Adipocyte (in vitro differentiated cells): Measurements from ENCODE around the gene HTR7.
A peak's percentile ranks its signal among the peaks of the same experiment; 100 is the strongest.
"Not testable (repeated sequence)": the region's sequence is repeated elsewhere in the genome, so short reads cannot be mapped to it uniquely, and the experiment has no call there.

Source experiments
- DNase-seq: peaks from one replicate; pipeline ENCODE4 v3.0.0-alpha.2; 2015; ENCODE audit warnings: low read depth
- H3K27me3 ChIP-seq: replicated peaks from 2 replicates; pipeline ENCODE4 v1.7.0; 2013; ENCODE audit warnings: mild to moderate bottlenecking, low read length, moderate library complexity; ENCODE audit not compliant: control insufficient read depth, insufficient read depth
- H3K36me3 ChIP-seq: 2 replicates; pipeline ENCODE4 v1.7.0; 2013; ENCODE audit warnings: low read length, mild to moderate bottlenecking, moderate library complexity; ENCODE audit not compliant: control insufficient read depth, insufficient read depth, severe bottlenecking
- H3K4me1 ChIP-seq: 2 replicates; pipeline ENCODE4 v1.7.0; 2013; ENCODE audit warnings: mild to moderate bottlenecking, low read length, moderate library complexity; ENCODE audit not compliant: control insufficient read depth, insufficient read depth
- H3K4me3 ChIP-seq: 2 replicates; pipeline ENCODE4 v1.7.0; 2013; ENCODE audit warnings: mild to moderate bottlenecking, low read length, moderate library complexity
- H3K9ac ChIP-seq: 2 replicates; pipeline ENCODE4 v1.7.0; 2013; ENCODE audit warnings: mild to moderate bottlenecking, low read length, moderate library complexity
- H3K9me3 ChIP-seq: 2 replicates; pipeline ENCODE4 v1.7.0; 2013; ENCODE audit warnings: mild to moderate bottlenecking, low read length, moderate library complexity; ENCODE audit not compliant: control insufficient read depth

The HTR7 gene

DNA sequence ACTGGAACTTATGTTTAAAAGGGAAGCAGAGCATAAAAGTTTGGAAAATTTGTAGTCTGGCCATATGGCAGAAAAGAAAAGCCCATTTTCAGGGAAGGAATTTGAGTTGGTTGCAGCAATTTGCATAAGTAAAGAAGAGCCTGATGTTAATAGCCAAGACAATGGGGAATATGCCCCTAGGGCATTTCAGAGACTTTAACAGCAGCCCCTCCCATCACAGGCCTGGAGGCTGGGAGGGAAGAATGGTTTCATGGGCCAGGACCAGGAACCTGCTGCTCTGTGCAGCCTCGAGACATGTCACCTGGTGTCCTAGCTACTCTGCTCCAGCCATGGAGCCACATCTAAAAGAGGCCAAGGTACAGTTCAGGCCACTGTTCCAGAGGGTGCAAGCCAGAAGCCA, 35.3 kb downstream of the HTR7 start:
- Histone ChIP-seq H3K4me3 (no peak overlapping the region), H3K27me3 (no peaks in the 10 kb centered on the region), H3K9ac (no peak overlapping the region), H3K9me3 (peaks cover 12% of the 10 kb centered on the region), H3K4me1 (no peaks in the 10 kb centered on the region), H3K36me3 (no peaks in the 10 kb centered on the region)
- no peak for DNase-seq

DNA sequence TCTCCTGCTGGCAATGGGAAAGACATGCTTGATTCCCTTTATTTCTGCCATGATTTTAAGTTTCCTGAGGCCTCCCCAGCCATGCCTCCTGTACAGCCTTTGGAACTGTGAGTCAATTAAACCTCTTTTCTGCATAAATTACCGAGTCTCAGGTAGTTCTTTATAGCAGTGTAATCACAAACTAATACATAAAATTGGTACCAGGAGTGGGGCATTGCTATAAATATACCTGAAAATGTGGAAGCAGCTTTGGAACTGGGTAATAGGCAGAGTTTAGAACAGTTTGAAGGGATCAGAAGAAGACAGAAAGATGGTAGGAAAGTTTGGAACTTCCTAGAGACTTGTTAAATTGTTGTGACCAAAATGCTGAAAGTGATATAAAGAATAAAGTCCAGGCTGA, 36.0 kb downstream of the HTR7 start:
- not testable (repeated sequence) for H3K4me3 ChIP-seq, DNase-seq, H3K9ac ChIP-seq

DNA sequence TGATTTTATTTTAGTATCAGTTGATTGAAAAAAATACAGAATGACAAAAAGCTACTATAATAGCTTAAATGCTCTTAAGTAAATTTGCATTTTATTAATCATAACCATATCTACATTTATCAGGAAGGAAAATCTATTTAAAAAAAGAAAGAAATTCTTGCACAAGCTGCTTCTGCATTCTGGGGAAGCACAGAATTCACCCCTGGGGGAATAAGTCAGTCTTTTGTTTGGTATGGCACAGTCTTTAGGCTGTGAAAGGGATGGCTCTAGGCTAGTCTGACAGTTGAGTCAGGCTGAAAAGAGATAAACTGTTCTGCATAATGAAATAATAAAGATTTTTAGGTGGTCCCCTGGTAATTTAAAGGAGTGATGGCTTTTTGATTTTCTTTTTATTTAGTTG, 37.9 kb downstream of the HTR7 start:
- peak; percentile 7 for DNase-seq
- Histone ChIP-seq H3K9ac (no peak overlapping the region), H3K9me3 (peaks cover 12% of the 10 kb centered on the region), H3K27me3 (no peaks in the 10 kb centered on the region), H3K4me1 (no peaks in the 10 kb centered on the region), H3K4me3 (no peak overlapping the region), H3K36me3 (no peaks in the 10 kb centered on the region)

More for the DNA sequence above, 36.0 kb downstream of the HTR7 start:
- H3K9me3 ChIP-seq, result peaks cover 12% of the 10 kb centered on the region
- not testable (repeated sequence) for H3K27me3 ChIP-seq, H3K4me1 ChIP-seq, H3K36me3 ChIP-seq

DNA sequence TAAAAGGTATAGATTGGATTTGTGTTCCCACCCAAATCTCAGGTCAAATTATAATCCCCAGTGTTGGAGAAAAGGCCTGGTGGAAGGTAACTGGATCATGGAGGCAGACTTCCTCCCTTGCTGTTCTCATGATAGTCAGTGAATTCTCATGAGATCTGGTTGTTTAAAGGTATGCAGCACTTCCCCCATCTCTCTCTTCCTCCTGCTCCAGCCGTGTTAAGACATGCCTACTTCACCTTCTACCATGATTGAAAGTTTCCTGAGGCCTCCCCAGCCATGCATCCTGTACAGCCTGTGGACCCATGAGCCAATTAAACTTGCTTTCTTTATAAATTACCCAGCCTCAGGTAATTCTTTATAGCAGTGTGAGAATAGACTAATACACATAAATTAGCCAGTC, 39.1 kb downstream of the HTR7 start:
- Histone ChIP-seq H3K4me1 (no peaks in the 10 kb centered on the region), H3K27me3 (no peaks in the 10 kb centered on the region), H3K9me3 (peaks cover 12% of the 10 kb centered on the region), H3K4me3 (no peak overlapping the region), H3K9ac (no peak overlapping the region), H3K36me3 (no peaks in the 10 kb centered on the region)
- no peak for DNase-seq

DNA sequence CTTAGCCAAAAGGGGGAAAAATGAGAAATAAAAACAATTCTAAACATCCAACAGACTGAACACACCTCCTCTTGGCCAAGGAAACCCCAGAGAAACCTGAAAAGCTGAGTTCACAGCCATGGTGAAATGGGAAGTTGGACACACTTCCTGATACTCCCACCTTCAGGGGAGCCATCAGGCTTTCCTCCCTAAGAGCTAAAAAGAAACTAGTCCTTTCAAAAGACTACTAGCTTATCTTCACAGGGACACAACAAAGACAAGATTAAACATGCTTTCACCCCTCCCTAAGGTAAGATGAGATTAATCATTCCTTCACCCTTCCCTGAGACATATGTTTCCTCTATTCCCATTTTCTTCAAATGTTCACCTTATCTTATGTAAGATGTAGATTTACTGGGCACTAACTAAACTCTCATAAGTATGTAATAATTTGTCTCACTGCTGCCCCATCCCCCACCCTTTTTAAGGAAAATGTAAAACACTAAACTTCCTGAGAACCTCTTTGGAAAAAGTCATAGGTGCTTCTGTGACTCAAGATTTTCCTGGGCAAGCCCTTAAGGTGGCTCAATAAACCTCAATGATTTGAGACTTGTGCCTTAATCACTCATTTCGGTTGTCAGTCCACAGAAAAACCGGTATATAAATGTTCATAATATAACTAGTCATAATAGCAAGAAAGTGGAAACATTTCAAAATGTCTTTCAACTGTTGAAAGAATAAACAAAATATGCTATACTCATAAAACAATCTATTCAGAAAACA, 40.5 kb downstream of the HTR7 start:
- no peak overlapping the region for H3K4me3 ChIP-seq
- no peaks in the 10 kb centered on the region for H3K36me3 ChIP-seq
- no peak overlapping the region for H3K9ac ChIP-seq
- DNase-seq, result no peak
- H3K27me3 ChIP-seq, result no peaks in the 10 kb centered on the region
- peaks cover 6% of the 10 kb centered on the region for H3K9me3 ChIP-seq
- H3K4me1 ChIP-seq, result no peaks in the 10 kb centered on the region

DNA sequence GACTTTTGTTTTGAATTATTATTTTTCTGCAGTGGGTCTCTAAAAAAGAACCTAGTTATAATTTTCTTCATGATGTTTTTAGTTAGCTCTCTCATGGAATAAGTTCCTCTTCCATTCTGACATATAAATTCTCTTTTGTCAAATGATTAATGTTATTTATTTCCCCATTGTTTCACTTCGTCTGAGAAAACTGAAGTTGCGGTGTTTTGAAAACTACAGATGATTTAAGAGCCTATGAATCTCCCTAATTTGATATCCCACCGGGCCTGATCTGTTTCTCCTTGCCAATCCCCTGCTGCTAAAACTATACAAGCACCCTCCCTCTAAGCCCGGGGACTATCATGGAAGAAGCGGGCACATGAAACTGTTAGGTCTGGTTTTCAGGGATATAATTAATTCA, 41.4 kb downstream of the HTR7 start:
- H3K9ac ChIP-seq, result no peak overlapping the region
- no peaks in the 10 kb centered on the region for H3K9me3 ChIP-seq
- no peak for DNase-seq
- H3K36me3 ChIP-seq, result no peaks in the 10 kb centered on the region
- H3K27me3 ChIP-seq, result no peaks in the 10 kb centered on the region
- H3K4me1 ChIP-seq, result no peaks in the 10 kb centered on the region
- H3K4me3 ChIP-seq, result no peak overlapping the region

DNA sequence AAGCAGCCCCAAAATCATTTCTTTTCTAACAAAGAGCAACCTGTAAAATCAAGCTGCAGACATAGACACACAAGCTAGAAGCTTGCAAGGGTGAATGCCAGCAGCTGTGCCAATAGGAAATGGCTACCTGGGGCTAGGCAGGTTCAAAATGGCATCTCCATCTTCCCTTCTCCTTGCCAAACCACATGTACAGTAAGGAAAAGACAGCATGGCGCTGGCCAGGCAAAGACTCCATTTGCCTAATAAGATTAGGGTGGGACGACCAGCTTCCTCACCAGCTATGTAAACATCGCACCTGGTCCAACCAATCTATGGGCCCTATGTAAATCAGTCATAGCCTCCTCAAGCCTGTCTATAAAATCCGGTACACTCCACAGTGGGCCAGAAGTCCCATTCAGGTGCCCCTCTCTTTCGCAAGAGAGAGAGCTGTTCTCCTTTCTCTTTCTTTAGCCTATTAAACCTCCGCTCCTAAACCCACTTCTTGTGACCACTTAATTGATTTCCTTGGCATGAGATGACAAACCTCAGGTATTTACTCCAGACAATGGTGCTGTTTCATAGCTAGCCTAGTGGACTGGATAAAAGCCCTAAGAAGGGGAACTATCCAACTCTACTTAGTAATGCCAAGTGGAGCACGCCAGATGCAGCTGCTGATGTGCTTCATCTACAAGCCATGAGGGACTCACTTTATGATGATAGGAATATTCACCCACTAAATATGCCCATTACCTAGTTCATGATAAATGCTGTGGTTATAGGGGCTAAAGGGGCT, 44.1 kb downstream of the HTR7 start:
- Histone ChIP-seq H3K36me3 (no peaks in the 10 kb centered on the region), H3K9ac (no peak overlapping the region), H3K4me1 (no peaks in the 10 kb centered on the region)

DNA sequence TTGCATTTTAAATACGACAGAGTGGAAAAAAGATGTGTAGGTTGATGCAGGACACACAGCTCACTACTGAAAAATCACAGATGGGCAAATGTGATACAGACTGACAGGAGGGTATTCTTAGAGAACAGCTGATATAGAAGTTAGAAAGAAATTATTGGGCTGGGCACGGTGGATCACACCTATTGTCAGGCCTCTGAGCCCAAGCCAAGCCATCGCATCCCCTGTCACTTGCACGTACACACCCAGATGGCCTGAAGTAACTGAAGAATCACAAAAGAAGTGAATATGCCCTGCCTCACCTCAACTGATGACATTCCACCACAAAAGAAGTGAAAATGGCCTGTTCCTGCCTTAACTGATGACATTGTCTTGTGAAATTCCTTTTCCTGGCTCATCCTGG, 50.7 kb downstream of the HTR7 start:
- not testable (repeated sequence) for H3K4me1 ChIP-seq, H3K4me3 ChIP-seq, DNase-seq, H3K9ac ChIP-seq, H3K36me3 ChIP-seq, H3K27me3 ChIP-seq, H3K9me3 ChIP-seq

More for the DNA sequence above, 44.1 kb downstream of the HTR7 start:
- H3K27me3 ChIP-seq, result no peaks in the 10 kb centered on the region
- no peak overlapping the region for H3K4me3 ChIP-seq
- no peak for DNase-seq
- H3K9me3 ChIP-seq, result no peaks in the 10 kb centered on the region

DNA sequence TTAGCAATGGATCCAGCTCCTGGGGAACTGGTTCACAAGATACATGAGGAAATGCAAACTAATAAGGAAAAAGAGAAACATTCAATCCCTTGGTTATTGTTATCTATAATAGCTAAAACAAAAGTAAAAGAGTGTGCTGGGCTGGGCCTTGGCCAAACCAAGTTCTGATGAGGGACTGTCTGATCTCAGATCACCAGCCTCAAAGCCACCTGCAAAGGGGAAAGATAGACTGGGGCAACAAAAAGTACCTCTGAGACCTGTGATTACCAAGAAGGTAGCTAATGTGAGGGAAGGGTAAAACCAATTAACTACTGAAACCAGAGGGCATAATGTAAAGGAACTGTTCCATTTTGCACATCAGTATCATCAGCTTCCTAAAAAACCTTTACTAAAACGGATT, 51.2 kb downstream of the HTR7 start:
- no peak overlapping the region for H3K4me3 ChIP-seq
- H3K27me3 ChIP-seq, result no peaks in the 10 kb centered on the region

DNA sequence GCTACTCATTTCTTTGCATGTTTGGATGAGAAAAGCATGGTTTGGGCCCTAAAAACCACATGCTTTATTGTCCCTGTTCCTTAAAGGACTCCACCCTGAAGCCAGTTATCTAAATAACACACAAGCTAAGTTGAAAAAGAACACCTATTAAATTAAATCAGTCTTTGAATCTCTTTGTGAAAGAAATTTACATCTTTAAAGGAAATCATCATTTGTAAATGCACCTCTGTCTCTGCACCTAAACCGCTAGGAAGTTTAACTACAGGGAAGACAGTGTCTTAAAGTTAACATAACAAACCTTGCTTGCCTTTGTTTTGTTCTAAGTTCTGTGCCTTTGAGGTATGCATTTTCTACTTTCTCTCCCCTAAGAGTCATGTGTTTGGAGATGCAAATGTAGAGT, 52.6 kb downstream of the HTR7 start:
- no peak for DNase-seq
- Histone ChIP-seq H3K9me3 (peaks cover 3% of the 10 kb centered on the region), H3K4me3 (no peak overlapping the region), H3K9ac (no peak overlapping the region), H3K4me1 (no peaks in the 10 kb centered on the region), H3K27me3 (no peaks in the 10 kb centered on the region), H3K36me3 (no peaks in the 10 kb centered on the region)

More for the DNA sequence above, 51.2 kb downstream of the HTR7 start:
- Histone ChIP-seq H3K9me3 (peaks cover 3% of the 10 kb centered on the region), H3K4me1 (no peaks in the 10 kb centered on the region), H3K36me3 (no peaks in the 10 kb centered on the region), H3K9ac (no peak overlapping the region)
- no peak for DNase-seq

DNA sequence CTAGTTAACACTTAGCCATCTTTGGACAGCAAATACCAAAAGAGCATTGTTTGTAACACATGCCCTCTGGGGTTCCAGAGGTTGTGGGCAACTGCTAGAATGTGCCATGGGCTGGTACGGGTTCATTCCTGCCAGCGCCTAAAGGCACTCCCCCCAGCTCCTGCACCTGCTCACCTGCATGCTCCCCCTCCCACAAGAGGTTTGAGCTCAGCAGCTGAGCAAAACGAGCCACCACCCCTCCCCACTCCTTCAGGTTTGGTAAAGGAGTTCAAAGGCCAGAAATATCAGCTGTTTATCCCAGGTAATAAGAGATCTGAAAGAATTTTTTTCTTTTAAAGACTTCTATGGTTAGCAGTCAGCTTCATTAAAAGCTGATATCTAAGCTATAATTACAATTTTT, 53.5 kb downstream of the HTR7 start:
- H3K9ac ChIP-seq, result no peak overlapping the region
- H3K4me3 ChIP-seq, result no peak overlapping the region
- peaks cover 8% of the 10 kb centered on the region for H3K9me3 ChIP-seq
- H3K4me1 ChIP-seq, result no peaks in the 10 kb centered on the region
- no peak for DNase-seq
- no peaks in the 10 kb centered on the region for H3K36me3 ChIP-seq
- H3K27me3 ChIP-seq, result no peaks in the 10 kb centered on the region
